ENCODE results near the gene SBNO2. TPM values are rescaled to one million over a fixed set of nuclear protein-coding genes. Genes with fewer than 3 reads are reported as not detected.

Gene SBNO2
- total and polyA plus RNA-seq, 4 donors = 45.6 to 155 (median 95.9) TPM

DNA sequence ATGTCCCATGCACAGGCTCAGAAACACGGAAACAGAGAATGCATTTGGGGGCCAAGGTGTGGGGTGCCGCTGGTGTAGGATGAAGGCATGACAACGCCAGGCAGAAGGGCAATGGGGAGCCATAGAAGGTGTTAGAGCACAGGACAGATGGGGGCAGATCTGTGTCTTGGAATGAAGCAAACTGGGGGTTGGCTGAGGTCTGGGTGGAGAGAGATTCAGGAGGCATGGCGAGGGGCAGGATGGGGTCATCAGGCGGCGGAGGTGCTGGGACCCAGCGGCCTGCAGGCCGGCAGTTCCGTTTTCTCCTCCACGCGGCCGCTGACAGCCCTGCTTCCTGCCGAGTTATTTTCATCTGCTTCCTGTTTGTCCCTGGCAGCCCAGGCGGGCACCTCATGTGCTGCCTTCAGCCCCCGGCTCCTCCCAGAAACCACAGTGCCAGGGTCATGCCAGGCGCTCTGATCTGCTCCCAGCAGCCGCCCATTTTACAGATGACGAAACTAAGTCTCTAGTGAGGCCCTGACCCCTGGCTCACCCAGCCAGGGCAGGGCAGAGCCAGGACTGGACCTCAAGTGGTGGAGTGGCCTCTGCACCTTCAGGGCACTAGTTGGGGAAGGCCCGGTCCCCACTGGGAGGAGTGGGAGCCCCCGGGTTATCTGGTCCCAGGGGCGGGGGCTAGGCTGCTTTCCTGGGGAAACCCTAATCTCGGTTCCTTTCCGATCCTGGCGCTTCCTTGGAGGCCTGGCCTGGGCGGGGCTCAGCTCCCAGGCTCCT lies 104.9 kb downstream of the SBNO2 start:
- Histone ChIP-seq H3K4me1 (ENCODE audit: control insufficient read depth in 5 of 5, insufficient read depth in 5 of 5, low read length in 5 of 5) (peaks cover 0 to 37% (median 0%) of the 10 kb centered on the region in 5 donors), H3K27me3 (ENCODE audit: control insufficient read depth in 3 of 3, insufficient read depth in 3 of 3, low read length in 2 of 3) (peaks cover 0 to 51% (median 43%) of the 10 kb centered on the region in 3 donors), H3K9ac (ENCODE audit: insufficient read depth in 1 of 2, low read length in 2 of 2) (no peak overlapping the region), H3K36me3 (ENCODE audit: control insufficient read depth in 4 of 4, insufficient read depth in 4 of 4, low read length in 4 of 4) (peaks cover 0 to 22% (median 0%) of the 10 kb centered on the region in 4 donors), H3K9me3 (ENCODE audit: control insufficient read depth in 4 of 4, insufficient read depth in 3 of 4, low read length in 3 of 4) (no peaks in the 10 kb centered on the region), H3K4me3 (no peak overlapping the region), H3K27ac (ENCODE audit: low read depth in 1 of 2, low read length in 1 of 2) (peak overlapping the region in 1 of 2 donors; percentile 43)
- WGBS, 2 donors = 23 to 38% methylated on average over 23 to 25 of the region's 25 CpGs
- TF ChIP-seq, protein P1, sequence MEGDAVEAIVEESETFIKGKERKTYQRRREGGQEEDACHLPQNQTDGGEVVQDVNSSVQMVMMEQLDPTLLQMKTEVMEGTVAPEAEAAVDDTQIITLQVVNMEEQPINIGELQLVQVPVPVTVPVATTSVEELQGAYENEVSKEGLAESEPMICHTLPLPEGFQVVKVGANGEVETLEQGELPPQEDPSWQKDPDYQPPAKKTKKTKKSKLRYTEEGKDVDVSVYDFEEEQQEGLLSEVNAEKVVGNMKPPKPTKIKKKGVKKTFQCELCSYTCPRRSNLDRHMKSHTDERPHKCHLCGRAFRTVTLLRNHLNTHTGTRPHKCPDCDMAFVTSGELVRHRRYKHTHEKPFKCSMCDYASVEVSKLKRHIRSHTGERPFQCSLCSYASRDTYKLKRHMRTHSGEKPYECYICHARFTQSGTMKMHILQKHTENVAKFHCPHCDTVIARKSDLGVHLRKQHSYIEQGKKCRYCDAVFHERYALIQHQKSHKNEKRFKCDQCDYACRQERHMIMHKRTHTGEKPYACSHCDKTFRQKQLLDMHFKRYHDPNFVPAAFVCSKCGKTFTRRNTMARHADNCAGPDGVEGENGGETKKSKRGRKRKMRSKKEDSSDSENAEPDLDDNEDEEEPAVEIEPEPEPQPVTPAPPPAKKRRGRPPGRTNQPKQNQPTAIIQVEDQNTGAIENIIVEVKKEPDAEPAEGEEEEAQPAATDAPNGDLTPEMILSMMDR (IDR thresholded peaks at IDR 0.05; ENCODE audit: control extremely low read depth, extremely low read depth) = no peak
- DNase-seq (no peak), ATAC-seq (ENCODE audit: insufficient read depth, low FRiP score) (peak; percentile 29)

DNA sequence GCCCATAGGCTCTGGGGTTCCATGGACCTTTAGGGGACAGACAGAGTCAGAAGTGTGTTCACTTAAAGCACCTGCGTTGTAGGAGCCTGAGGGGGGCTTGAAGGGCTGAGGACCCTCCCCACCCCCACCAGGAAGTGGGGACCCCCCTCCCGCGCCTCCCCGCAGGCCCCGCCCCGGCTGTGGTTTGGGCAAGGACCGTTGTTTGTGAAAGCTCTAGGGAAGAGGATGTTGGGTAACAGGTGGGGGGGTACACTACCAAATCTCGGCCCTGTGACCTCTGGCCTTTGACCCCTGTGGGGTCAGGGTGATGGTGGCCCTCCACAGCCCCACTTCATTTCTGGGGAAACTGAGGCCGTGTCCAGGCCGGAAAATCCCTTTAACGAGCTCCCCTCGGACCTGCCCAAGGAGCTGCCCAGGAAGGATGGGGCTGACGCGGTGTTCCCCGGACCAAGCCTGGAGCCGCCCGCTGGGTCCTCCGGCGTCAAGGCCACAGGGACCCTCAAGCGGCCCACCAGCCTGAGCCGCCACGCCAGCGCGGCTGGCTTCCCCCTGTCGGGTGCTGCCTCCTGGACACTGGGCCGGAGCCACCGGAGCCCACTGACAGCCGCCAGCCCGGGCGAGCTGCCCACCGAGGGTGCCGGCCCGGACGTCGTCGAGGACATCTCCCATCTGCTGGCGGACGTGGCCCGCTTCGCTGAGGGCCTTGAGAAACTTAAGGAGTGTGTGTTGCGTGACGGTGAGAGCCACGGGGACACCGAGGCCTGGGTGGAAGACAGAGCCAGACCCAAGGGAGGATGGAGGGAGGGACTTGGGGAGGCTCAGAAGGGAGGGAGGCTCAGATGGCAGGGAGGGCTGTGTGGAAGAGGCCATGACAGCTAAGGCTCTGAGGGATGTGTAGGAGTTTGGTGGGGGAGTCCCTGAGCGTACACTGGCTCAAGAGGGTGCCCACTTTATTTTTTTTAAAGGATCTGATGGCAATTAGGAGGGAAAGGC lies 105.8 kb downstream of the SBNO2 start:
- peak overlapping the region; percentile 33 for H3K4me3 ChIP-seq
- peaks cover 0 to 51% (median 43%) of the 10 kb centered on the region in 3 donors for H3K27me3 ChIP-seq (ENCODE audit: control insufficient read depth in 3 of 3, insufficient read depth in 3 of 3, low read length in 2 of 3)
- WGBS, 2 donors = 30 to 34% methylated on average over 44 to 45 of the region's 45 CpGs
- no peak overlapping the region for H3K9ac ChIP-seq (ENCODE audit: insufficient read depth in 1 of 2, low read length in 2 of 2)
- H3K36me3 ChIP-seq (ENCODE audit: control insufficient read depth in 4 of 4, insufficient read depth in 4 of 4, low read length in 4 of 4) = peaks cover 0 to 15% (median 0%) of the 10 kb centered on the region in 4 donors
- DNase-seq (no peak), ATAC-seq (ENCODE audit: insufficient read depth, low FRiP score) (no peak)
- H3K9me3 ChIP-seq (ENCODE audit: control insufficient read depth in 4 of 4, insufficient read depth in 3 of 4, low read length in 3 of 4) = peaks cover 0 to 2% (median 0%) of the 10 kb centered on the region in 4 donors
- TF ChIP-seq, protein P1 (IDR thresholded peaks at IDR 0.05; ENCODE audit: control extremely low read depth, extremely low read depth) = no peak
- H3K27ac ChIP-seq (ENCODE audit: low read depth in 1 of 2, low read length in 1 of 2) = peak overlapping the region in 1 of 2 donors; percentile 90
- peaks cover 0 to 34% (median 0%) of the 10 kb centered on the region in 5 donors for H3K4me1 ChIP-seq (ENCODE audit: control insufficient read depth in 5 of 5, insufficient read depth in 5 of 5, low read length in 5 of 5)

DNA sequence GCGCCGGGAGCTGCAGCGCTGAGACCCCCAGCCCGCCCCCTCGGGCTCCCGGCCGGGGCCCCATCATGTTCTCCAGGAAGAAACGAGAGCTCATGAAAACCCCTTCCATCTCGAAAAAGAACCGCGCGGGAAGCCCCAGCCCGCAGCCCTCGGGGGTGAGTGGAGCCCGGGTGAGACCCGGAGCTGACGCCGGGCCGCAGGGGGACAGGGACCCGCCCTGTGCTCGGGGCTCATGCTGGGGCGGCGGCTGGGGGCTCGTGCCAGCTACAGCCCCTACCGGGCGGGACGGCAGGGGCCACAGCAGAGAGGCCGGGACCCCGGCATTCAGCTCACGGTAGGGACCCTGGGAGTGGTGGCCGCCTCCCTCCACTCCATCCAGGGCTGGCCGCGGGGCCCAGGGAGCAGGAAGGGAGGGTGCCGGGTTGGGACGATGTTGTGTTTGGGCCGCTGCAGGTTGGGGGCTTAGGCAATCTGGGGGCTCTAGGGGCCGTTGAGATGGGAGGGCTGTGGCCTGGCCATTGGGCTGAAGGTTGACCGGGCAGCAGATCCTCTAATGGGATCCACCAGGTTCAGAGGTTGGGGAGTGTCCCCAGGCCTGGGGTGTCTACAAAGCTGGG lies 106.6 kb downstream of the SBNO2 start:
- Histone ChIP-seq H3K9me3 (ENCODE audit: control insufficient read depth in 4 of 4, insufficient read depth in 3 of 4, low read length in 3 of 4) (peaks cover 0 to 2% (median 0%) of the 10 kb centered on the region in 4 donors), H3K9ac (ENCODE audit: insufficient read depth in 1 of 2, low read length in 2 of 2) (no peak overlapping the region), H3K27ac (ENCODE audit: low read depth in 1 of 2, low read length in 1 of 2) (peak overlapping the region in 1 of 2 donors; percentile 90), H3K4me1 (ENCODE audit: control insufficient read depth in 5 of 5, insufficient read depth in 5 of 5, low read length in 5 of 5) (peaks cover 0 to 34% (median 0%) of the 10 kb centered on the region in 5 donors), H3K4me3 (peak overlapping the region; percentile 59), H3K27me3 (ENCODE audit: control insufficient read depth in 3 of 3, insufficient read depth in 3 of 3, low read length in 2 of 3) (peaks cover 0 to 48% (median 40%) of the 10 kb centered on the region in 3 donors), H3K36me3 (ENCODE audit: control insufficient read depth in 4 of 4, insufficient read depth in 4 of 4, low read length in 4 of 4) (peaks cover 0 to 11% (median 0%) of the 10 kb centered on the region in 4 donors)
- ATAC-seq (ENCODE audit: insufficient read depth, low FRiP score) (no peak), DNase-seq (no peak)
- WGBS, 2 donors = 2 to 4% methylated on average over 25 to 38 of the region's 38 CpGs
- TF ChIP-seq, protein P1 (IDR thresholded peaks at IDR 0.05; ENCODE audit: control extremely low read depth, extremely low read depth) = no peak
